ENCODE measurements around the gene SNURF.
"Not testable (repeated sequence)": the region's sequence is repeated elsewhere in the genome, so short reads cannot be mapped to it uniquely, and the experiment has no call there.

Gene SNURF

GRCh38 chr15:24954783-24955530 is at the start of gene SNURF, which contains the start of gene SNRPN:
Gene SNURF, plus strand, starts transcription at chr15:24954987. Its CDS starts 62 bp downstream, at chr15:24955049.
Gene SNRPN, plus strand, starts transcription at chr15:24954987. Its CDS starts 19,467 bp downstream, at chr15:24974454.
- DNase-seq (ENCODE audit: low spot score), result peak; percentile 65

- DNase-seq (ENCODE audit: low spot score), result no peak
Observed at GRCh38 chr15:24916305-24917009, 38.3 kb upstream of the SNURF start.

- DNase-seq (ENCODE audit: low spot score), result no peak
Observed at GRCh38 chr15:24917431-24917830, 37.4 kb upstream of the SNURF start.

- no peak for DNase-seq (ENCODE audit: low spot score)
Observed at GRCh38 chr15:24919446-24919845, 35.3 kb upstream of the SNURF start.

GRCh38 chr15:24922781-24923180 is 32.0 kb upstream of the SNURF start:
- not testable (repeated sequence) for DNase-seq (ENCODE audit: low spot score)

- DNase-seq (ENCODE audit: low spot score), result no peak
Observed at GRCh38 chr15:24924153-24924552, 30.6 kb upstream of the SNURF start.

- no peak for DNase-seq (ENCODE audit: low spot score)
Observed at GRCh38 chr15:24924621-24925020, 30.2 kb upstream of the SNURF start.

GRCh38 chr15:24931874-24932732 is 22.7 kb upstream of the SNURF start:
- not testable (repeated sequence) for DNase-seq (ENCODE audit: low spot score)

GRCh38 chr15:24933716-24934115 is 21.1 kb upstream of the SNURF start:
- DNase-seq (ENCODE audit: low spot score), result no peak

GRCh38 chr15:24938224-24938623 is 16.6 kb upstream of the SNURF start:
- DNase-seq (ENCODE audit: low spot score), result not testable (repeated sequence)

GRCh38 chr15:24940236-24940635 is 14.6 kb upstream of the SNURF start:
- DNase-seq (ENCODE audit: low spot score), result no peak

GRCh38 chr15:24943361-24943760 is 11.4 kb upstream of the SNURF start:
- DNase-seq (ENCODE audit: low spot score), result no peak

GRCh38 chr15:24944954-24945353 is 9.8 kb upstream of the SNURF start:
- DNase-seq (ENCODE audit: low spot score), result no peak

- no peak for DNase-seq (ENCODE audit: low spot score)
Observed at GRCh38 chr15:24945711-24946110, 9.1 kb upstream of the SNURF start.

- no peak for DNase-seq (ENCODE audit: low spot score)
Observed at GRCh38 chr15:24948495-24948894, 6.3 kb upstream of the SNURF start.

- DNase-seq (ENCODE audit: low spot score), result no peak
Observed at GRCh38 chr15:24955531-24955921, 739 bp downstream of the SNURF start.

- DNase-seq (ENCODE audit: low spot score), result peak; percentile 77
Observed at GRCh38 chr15:24956111-24956838, 1.5 kb downstream of the SNURF start.

- no peak for DNase-seq (ENCODE audit: low spot score)
Observed at GRCh38 chr15:24957691-24958090, 2.9 kb downstream of the SNURF start.

GRCh38 chr15:24961967-24962366 is 7.2 kb downstream of the SNURF start:
- no peak for DNase-seq (ENCODE audit: low spot score)

GRCh38 chr15:24962880-24963279 is 8.1 kb downstream of the SNURF start:
- no peak for DNase-seq (ENCODE audit: low spot score)

- DNase-seq (ENCODE audit: low spot score), result no peak
Observed at GRCh38 chr15:24966364-24967103, 11.7 kb downstream of the SNURF start.
